HK-2 (cell line): Measurements from ENCODE around the gene CDH12.

Source experiments
- DNase-seq: peaks from one replicate; pipeline ENCODE4 v3.0.0-alpha.2; 2018; ENCODE audit not compliant: unreplicated experiment

CDH12 gene

DNA sequence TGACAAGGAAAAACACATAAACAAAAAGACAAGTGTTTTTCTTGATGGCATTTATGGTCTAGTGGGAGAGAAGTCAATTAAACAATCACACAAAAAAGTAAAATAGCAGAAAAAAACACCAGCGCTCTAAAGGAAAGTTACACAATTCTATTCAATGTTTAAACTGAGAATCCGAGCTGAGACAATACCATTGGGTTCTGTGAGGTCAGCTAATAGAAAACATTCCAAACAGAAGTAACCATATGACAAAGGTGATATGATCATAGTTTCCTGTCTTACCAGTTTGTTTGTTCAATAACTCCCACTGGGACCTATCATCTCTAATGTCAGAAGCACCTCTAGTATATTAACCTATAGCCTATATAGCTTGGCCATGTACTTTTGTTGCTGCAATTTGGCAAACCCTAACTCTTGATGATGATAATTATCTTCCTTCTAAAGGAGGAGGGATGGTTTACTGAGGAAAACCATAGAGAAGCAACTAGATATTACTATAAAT, 1030.0 kb downstream of the CDH12 start:
- DNase-seq, result no peak

DNA sequence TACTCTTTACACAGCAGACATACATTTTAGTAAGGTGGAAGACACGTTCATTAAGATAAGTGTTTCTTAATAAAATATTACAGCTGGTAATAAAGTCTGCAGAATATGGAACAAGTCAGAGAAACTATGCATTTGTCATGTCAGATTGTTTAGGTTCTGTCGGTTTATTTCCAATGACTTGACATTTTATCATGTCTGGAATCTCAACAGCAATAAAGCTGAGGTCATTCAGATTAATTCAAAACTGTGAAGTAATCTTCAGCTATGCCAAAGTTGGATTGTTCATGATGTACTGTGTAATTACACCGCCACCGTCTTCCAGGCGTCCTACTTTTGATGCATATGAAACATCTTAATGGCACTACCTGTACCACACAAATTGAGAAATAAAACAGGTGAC, 1032.6 kb downstream of the CDH12 start:
- DNase-seq, result no peak

DNA sequence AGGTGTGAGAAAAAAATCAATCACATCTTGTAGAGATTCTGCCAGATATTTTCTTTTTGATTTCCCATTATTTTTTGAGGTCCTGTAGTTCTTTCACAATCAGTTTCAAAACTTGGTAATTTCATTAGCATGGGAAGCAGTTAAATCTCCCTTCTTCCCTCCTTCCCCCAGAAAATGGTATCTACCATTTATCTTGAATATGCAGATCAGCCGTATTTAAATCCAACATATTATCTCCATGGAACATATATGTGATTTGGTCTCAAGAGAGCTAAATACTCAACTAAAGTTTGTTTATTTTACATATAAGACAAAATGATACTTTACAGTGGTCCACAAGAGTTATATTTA, 1034.8 kb downstream of the CDH12 start:
- no peak for DNase-seq

DNA sequence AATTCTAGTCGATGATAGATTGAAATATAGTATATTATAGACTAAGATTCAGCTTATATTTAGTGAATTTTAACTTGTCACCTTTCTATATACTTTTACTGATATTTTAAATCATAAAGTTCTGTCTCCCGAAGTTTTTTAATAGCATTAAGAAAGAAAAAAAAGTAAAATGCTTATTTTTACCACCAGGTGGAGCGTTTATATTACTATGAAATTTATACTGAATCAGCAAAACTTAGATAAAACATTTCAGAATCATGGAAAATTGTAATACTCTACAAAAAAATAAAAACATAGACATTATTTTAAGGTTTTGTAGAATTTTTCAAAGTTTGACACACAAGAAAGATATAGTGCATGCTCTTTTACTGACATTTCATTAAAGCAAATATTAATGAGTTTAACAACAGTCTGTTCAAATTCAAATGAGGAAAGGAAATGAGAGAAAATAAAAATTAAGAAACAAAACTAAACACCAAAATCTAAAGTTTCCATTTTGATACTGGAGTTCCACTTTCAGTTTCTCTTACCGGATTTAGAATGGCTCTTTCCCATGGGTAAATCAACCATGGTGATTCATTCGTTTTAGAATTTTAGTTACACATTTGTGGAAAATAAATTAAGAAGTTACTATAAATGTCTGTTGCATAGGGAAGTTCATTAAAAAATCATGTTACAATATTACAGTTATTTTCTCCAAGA, 1035.3 kb downstream of the CDH12 start:
- DNase-seq, result no peak

DNA sequence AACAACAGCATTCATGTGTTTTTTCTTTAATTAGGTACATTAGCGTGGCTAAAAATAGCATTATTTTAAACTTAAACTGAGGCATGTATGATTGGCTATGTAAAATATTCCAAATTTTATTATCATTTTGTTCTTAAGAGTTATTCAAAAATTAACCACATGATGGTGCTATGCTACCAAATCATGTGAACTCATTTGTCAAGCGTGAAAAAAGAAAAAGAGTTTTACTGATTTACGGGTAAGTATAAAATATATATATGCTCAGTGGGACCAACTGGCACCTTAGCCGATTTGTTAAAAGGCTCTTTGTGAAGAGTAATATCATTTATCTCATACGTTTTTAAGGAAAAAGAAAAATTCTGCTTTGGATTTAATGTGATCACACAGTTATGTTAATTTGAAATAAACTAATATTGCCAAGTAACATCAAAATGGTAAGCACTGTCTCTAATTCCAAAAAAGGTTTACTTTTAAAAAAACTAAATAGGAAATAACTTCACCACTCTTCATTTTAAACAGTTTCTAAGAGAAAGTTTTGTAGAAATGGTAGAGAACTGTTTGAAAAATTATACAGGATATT, 1042.3 kb downstream of the CDH12 start:
- no peak for DNase-seq

DNA sequence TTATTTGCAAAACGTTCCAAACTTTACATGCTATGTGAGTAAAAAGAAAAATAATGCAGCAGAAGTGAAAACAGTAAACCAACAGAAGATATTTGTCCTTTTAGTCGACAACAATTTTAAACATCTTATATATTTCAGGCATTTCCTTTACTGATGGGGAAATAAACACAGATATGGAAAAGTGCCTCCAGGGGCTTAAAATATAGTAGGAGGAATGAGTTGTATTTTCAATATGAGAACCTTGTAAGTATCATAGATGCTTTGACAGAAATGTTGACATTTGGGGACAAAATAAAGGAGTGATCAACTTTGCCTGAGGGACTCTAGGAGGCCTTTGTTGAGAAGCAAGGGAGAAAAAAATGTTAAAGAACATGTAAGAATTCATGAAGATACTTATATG, 1043.5 kb downstream of the CDH12 start:
- DNase-seq, result no peak

DNA sequence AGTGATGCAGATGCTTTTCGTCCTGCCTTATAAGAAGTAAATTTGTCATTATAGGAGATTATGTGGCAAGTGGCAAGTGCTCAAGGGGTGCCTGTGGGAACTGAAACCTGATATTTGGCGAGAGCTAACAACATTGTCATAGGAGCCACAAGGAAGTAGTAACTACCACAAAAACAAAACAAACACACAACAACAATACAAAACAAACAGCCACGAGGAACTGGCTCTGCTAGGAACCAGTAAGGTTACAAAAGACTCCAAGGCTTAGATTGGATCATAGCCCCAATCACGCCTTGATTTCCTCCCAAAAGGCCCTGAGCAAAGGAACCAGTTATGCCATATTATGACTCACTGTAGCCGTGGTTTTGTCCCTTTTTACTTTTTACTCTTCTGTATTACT, 1045.2 kb downstream of the CDH12 start:
- DNase-seq, result no peak

DNA sequence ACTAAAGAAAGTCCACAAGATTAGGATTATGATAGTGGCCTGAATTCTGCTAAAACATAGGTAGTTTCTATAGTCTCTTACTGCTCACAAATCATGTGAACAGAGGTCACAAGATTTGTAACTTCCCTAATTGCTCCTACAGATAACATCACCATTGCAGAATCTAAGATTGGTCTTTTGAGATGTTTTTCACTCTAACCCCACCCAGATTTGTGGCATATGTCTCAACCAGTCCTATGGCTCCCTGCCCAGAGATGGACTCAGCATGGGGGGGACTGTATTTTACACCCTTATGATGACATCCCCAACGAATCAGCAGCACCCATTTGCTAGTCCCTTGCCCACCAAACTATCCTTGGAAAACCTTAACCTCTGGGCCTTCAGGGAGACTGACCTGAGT, 1046.2 kb downstream of the CDH12 start:
- peak; percentile 41 for DNase-seq

DNA sequence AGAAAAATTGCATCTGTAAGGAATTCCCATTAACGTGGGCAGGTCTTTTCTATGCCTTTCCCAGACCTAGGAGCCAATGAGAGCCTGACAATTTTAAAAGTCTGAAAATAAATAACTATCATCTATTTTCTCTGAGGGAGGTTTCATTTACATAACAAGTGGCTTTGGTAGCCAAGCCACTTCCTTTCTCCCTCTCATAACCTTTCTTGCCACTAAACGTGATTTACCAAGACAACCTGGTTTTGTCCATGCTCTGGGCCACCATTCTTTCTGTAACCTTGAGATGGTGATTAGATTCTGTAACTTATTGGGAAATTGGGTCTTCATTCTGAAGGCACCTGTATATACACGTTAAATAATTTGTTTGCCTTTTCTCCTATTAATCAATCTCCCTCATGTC, 1046.9 kb downstream of the CDH12 start:
- no peak for DNase-seq

DNA sequence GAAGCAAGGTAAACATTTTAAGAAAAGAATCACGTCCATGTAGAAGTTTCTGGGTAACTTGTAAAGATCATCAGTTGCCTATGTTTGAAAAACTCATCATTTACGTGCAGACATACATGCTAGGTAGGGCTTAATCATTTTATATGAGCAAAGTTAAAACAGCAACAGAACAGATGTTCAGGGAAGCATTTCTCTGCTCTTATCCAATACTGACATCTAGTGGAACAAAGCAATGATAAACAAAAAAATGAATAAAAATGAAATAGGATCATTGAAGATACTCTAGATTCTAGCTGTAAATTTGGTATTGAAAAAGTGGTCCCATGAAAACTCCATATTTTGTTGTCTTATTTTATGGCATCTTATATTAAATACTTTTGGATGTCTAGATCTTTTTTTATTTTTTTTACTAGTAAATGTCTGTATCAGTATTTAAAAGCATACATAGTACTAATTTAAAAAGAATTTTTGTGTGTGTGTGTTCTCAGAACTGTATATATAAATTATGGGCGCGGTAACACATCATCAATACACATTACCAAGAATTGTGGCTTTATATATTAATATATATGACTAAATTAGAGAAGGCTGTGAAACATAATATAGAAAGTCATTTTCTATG, 1050.2 kb downstream of the CDH12 start:
- no peak for DNase-seq

DNA sequence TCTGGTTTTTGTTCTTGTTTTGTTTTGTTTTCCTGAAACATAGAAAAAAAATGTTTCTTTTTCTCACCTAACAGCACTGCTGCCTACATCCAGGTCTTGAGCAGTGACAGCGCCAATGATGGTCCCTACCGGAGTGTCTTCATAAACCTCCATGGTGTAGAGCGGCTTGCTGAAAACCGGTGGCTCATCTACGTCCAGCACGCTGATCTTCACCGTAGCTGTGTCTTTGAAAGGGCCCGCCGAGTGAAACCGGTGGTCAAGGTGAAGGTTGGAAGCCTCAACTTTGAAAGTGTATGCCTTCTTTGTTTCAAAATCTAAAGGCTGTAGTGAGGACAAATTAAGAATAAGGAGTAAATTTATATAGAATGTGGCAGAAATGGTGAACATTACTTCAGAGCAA, 1051.0 kb downstream of the CDH12 start:
- DNase-seq, result no peak

DNA sequence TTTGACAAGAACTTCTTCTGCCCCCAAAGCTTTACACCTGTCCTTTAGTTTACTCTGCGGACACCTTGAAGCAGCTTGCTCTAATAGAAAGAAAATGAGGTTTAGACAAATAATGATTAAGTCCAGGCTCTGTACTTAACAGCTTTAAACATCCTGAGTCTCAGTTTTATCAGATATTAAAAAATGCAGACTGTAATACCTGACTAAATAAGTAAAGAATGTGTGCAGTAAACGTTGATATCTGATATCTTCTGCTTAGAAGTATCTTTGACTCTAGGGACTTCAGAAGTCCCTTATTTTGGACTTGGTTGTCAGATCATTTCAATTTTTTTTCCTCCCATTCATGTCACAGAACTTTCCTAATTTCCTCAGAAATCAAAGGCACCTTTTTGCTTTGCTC, 1060.4 kb downstream of the CDH12 start:
- no peak for DNase-seq

DNA sequence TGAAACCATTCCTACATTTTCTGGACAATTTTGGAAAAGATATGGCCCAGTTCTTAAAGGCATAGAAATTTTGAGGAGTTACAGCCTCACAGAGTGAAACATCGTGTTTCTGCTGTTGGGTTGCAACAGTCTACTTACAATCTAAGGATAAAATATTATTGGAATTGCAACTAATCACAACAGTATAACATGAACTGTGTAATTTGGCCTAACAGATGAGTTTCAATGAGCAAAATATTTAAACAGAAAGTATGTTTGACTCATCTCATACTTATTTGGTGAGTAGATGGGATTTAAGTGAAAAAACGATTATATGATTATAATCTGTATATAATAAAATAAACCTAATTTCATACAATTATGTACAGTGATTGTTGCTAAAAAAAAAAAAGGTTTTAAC, 1061.8 kb downstream of the CDH12 start:
- no peak for DNase-seq

DNA sequence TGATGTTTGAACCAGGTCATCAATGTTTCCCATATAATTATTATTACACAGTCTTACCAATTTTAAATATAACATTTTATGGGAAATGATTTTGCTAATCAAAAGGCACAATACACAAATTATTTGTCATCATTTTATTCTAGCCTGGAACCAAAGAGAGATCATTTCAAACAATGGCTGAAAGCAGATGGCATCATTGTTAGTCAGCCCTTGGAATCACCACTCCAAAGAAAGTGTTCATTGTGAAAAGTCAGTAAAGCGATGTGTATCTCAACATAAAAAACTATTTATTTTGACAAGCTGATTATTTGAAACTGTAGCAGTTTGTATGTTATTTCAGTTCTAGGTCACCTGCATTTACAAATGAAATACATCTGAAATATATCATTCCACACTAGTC, 1068.7 kb downstream of the CDH12 start:
- DNase-seq, result no peak

DNA sequence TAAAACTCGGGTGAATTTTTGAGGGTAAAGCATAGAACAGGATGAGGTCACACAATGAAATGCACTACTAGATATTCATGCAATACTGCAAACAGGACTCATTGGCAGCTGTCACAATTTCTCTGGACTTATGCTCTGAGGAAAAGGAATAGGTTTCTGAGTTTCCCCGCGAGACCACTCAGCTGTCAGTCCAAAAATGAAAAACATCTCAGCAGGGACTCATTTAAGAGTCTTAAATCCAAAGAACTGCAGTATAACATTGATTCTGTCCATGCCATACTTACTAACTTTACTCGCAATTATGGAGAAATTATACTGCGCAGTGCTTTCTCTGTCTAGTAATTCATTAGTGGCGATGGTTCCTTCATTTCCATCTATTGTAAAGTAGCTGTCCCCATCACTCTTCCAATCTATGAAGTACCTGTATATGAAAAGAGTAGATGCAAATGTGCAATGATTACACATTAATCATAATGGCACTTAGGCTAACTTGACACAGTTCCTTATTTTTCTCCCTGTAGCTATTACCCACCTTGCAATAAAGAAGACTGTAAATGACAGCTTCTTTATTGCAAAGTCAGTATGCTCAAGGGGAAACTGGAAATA, 1070.0 kb downstream of the CDH12 start:
- no peak for DNase-seq

DNA sequence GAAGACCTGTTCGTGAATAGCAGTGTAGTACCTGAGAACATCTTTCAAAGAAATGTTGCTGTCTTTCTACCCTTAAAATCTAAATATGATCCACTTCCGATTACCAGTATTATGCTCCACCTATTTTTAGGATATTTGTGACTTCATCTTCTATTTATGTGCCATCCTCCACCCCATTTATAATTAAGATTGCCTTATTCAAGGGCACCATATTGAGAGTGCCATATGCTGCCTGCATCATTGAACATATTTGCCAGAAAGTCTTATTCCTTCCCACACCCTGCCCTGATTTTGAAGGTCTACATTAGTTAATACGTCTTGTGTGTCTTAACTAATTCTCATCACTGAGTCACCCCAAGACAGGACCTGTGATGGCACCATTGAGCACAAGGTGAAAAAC, 1076.7 kb downstream of the CDH12 start:
- no peak for DNase-seq

DNA sequence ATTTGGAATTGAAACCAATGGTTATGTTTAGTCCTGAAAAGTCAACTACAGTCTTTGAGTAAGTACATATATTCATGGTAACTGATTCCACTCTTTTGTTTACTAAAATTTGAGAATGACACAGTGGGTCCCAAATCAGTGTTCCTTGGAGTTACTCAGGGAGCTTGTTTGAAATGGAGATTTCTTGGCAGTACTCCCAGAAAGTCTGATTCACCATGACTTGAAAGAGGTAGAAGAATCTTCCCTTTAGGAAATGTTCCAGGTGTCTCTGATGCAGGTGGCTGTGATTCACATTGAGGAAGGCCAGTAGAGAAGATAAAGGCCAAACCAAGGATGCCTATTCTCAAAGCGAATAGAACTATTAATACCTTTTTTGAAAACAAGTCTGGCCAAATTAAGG, 1078.3 kb downstream of the CDH12 start:
- DNase-seq, result no peak

DNA sequence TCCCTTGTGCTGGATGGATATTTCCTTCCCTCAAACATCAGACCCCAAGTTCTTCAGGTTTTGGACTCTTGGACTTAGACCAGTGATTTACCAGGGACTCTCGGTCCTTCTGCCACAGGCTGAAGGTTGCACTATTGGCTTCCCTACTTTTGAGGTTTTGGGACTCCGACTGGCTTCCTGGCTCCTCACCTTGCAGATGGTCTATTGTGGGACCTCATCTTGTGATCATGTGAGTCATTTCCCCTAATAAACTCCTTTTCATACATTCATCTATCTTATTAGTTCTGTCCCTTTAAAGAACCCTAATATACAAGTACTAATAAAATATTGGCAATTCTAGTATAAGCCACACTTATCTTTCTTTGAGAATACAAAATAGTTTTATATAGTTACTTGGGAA, 1078.9 kb downstream of the CDH12 start:
- DNase-seq, result no peak

DNA sequence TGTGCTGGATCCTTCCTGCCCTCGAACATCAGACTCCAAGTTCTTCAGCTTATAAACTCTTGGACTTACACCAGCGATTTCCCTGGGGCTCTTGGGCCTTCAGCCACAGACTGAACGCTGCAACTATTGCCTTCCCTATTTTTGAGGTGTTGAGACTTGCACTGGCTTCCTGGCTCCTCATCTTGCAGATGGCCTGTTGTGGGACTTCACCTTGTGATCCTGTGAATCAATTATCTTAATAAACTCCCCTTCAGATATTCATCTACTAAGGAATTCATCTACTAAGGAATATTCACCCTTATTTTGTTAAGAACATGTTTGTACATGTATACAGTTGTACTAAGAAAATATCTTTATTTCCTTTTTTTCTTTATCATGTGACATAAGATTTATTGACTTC, 1079.7 kb downstream of the CDH12 start:
- no peak for DNase-seq

DNA sequence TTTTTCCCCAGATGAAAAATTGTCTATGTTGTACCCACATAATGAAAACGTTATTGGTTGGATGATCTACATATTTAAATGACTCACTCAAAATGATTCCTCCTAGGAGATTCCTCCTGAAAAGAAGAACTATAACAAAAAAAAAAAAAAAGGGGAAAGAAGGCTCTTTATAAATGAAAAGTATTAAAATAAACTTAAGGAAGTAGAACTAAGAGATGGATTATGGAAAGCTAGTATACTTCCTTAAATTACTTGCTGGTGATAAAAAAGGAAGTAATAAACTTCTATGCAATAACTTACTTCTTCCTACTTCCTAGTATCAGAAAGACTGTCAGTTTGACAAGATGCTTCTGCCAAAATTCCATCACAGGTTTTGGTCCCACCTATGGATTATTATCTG, 1087.7 kb downstream of the CDH12 start:
- DNase-seq, result no peak

DNA sequence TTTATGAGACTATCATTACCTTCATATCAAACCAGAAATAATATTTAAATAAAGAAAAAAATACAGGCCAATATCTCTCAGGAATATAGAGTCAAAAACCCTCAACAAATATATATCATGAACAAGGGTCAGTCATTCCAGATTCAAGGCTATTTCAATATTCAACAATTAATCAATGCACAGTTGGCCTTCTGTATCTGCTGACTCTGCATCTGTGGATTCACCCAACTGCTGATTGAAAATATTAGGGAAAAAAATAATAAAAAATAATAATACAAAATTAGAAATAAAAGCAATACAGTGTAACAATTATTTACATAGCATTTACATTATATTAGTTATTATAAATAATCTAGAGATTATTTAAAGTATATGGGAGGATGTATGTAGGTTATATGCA, 1114.0 kb downstream of the CDH12 start:
- no peak for DNase-seq

DNA sequence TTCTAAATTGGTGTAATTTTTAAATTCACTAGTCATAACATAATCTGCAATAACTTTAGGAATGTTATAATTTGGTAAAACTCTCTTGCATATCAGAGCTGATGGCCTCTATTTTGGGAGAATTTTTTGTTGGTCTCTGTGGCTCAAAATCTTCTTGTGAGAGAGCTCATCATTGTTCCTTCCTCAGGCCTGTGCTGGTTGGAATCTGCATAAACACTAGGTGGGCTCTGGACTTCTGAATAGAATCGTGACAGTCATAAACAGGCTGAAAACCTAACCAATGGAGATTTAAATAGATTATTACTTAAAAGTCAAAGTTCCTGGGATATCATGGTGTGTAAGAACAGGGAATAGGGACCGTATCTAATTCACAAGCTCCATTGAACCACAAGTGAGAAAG, 1129.6 kb downstream of the CDH12 start:
- no peak for DNase-seq
